GM21528 (cell line): ENCODE measurements around the gene SEC31A.

Source experiments
- ATAC-seq: cut with Tn5 transposase; IDR thresholded peaks from one replicate; pipeline ENCODE4 v1.9.1; 2021; ENCODE audit warnings: mild to moderate bottlenecking, moderate library complexity; ENCODE audit not compliant: unreplicated experiment, low FRiP score

The SEC31A gene

GRCh38 chr4:82770607-82771006 is 120.3 kb downstream of the SEC31A start:
- no peak for ATAC-seq
